GM18511 (cell line): ENCODE measurements around the gene GRIP1.

ENCODE experiments used
- ATAC-seq: cut with Tn5 transposase; IDR thresholded peaks from one replicate; pipeline ENCODE4 v1.9.1; 2021; ENCODE audit warnings: mild to moderate bottlenecking, moderate library complexity; ENCODE audit not compliant: unreplicated experiment

GRIP1 gene

GRCh38 chr12:66678338-66679275, at the start of gene GRIP1:
Gene GRIP1, minus strand, starts transcription at chr12:66679076. Its CDS starts 172 bp downstream, at chr12:66678904.
- ATAC-seq, result no peak

- ATAC-seq, result no peak
Measured at GRCh38 chr12:66726556-66726955, 47.7 kb upstream of the GRIP1 start.

- ATAC-seq, result no peak
Measured at GRCh38 chr12:66725031-66725430, 46.2 kb upstream of the GRIP1 start.

GRCh38 chr12:66724616-66725015, 45.7 kb upstream of the GRIP1 start:
- no peak for ATAC-seq

- no peak for ATAC-seq
Measured at GRCh38 chr12:66724026-66724425, 45.1 kb upstream of the GRIP1 start.

- ATAC-seq, result no peak
Measured at GRCh38 chr12:66719862-66720261, 41.0 kb upstream of the GRIP1 start.

GRCh38 chr12:66717036-66717673, 38.3 kb upstream of the GRIP1 start:
- no peak for ATAC-seq

GRCh38 chr12:66716522-66716921, 37.6 kb upstream of the GRIP1 start:
- ATAC-seq, result no peak

GRCh38 chr12:66714709-66715108, 35.8 kb upstream of the GRIP1 start:
- ATAC-seq, result no peak

- ATAC-seq, result no peak
Measured at GRCh38 chr12:66713984-66714383, 35.1 kb upstream of the GRIP1 start.

- no peak for ATAC-seq
Measured at GRCh38 chr12:66709893-66710292, 31.0 kb upstream of the GRIP1 start.

- no peak for ATAC-seq
Measured at GRCh38 chr12:66709457-66709773, 30.5 kb upstream of the GRIP1 start.

- no peak for ATAC-seq
Measured at GRCh38 chr12:66708704-66709456, 30.0 kb upstream of the GRIP1 start.

GRCh38 chr12:66707002-66707697, 28.3 kb upstream of the GRIP1 start:
- no peak for ATAC-seq

GRCh38 chr12:66699738-66700482, 21.0 kb upstream of the GRIP1 start:
- no peak for ATAC-seq

GRCh38 chr12:66698558-66698957, 19.7 kb upstream of the GRIP1 start:
- ATAC-seq, result no peak

GRCh38 chr12:66697404-66697803, 18.5 kb upstream of the GRIP1 start:
- no peak for ATAC-seq

- no peak for ATAC-seq
Measured at GRCh38 chr12:66694666-66695613, 16.1 kb upstream of the GRIP1 start.

GRCh38 chr12:66693901-66694513, 15.1 kb upstream of the GRIP1 start:
- ATAC-seq, result peak; percentile 85
